T-helper 2 cell treated with Interferon-gamma antibody and Interleukin-4, amounts not matched to agents 5 μg/mL and 100 μg/mL, for 36 hours (primary cell): ENCODE measurements around the gene RTEL1.
"Not testable (repeated sequence)": the region's sequence is repeated elsewhere in the genome, so short reads cannot be mapped to it uniquely, and the experiment has no call there.

Source experiments
- DNase-seq: peaks from one replicate; pipeline ENCODE4 v3.0.0; 2021; ENCODE audit warnings: low spot score
- H3K27ac Mint-ChIP-seq: one replicate; pipeline ENCODE4 v1.8.0; 2021; ENCODE audit warnings: mild to moderate bottlenecking, mixed read lengths
- H3K27me3 Mint-ChIP-seq: one replicate; pipeline ENCODE4 v1.8.0; 2021; ENCODE audit warnings: low read depth, mixed read lengths
- H3K36me3 Mint-ChIP-seq: one replicate; pipeline ENCODE4 v1.8.0; 2021; ENCODE audit warnings: low read depth, mixed read lengths
- H3K4me1 Mint-ChIP-seq: one replicate; pipeline ENCODE4 v1.8.0; 2021; ENCODE audit warnings: low read depth, mixed read lengths
- H3K4me3 Mint-ChIP-seq: one replicate; pipeline ENCODE4 v1.8.0; 2022; ENCODE audit warnings: mild to moderate bottlenecking, moderate library complexity, mixed read lengths
- H3K9me3 Mint-ChIP-seq: one replicate; pipeline ENCODE4 v1.8.0; 2021; ENCODE audit warnings: mixed read lengths

Gene RTEL1

GRCh38 chr20:63661959-63662812, 4.1 kb downstream of the RTEL1 start:
- no peak for DNase-seq
- Mint-ChIP-seq H3K36me3 (peaks cover 13% of the 10 kb centered on the region), H3K27ac (no peak overlapping the region), H3K4me1 (peaks cover 11% of the 10 kb centered on the region), H3K4me3 (no peak overlapping the region), H3K9me3 (no peaks in the 10 kb centered on the region), H3K27me3 (no peaks in the 10 kb centered on the region)

GRCh38 chr20:63662813-63663189, 4.7 kb downstream of the RTEL1 start:
- Mint-ChIP-seq H3K9me3 (no peaks in the 10 kb centered on the region), H3K4me3 (no peak overlapping the region), H3K4me1 (peaks cover 11% of the 10 kb centered on the region), H3K36me3 (peaks cover 15% of the 10 kb centered on the region), H3K27me3 (no peaks in the 10 kb centered on the region), H3K27ac (no peak overlapping the region)
- no peak for DNase-seq

DNA sequence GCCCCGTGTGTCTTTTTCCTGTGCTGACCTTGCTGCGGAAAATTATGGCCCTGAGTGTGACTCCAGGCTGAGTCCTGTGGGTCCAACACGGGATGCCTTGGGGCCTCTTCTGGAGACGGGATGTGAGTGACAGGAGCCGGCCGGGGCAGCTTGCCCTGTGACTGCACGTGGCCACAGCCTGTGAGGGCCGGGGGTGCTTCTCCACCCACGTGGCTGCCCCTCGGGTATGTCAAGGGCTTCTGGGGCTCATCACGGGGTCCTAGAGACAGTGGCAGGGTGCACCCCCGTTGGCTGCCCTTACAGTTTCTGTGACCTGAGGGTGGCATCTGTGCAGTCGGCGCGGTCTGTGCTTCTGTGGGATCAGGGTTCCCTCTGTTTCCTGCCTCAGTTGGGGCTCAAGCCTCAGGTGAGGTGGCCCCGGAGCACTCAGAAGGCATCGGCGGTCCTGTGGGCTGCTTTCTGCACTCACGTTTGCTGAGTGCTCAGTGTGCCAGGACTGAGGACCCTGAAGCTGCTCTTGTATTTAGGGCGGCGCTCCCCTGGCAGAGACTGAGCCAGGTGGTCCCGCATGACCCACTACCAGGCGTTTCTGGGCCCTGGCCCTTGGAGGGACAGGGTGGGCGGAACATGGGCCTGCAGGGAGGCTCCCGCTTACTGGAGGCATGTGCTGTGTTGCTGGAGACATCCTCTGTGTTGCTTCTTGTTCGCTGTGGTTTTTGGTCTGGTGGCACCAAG, 5.4 kb downstream of the RTEL1 start:
- DNase-seq = no peak
- Mint-ChIP-seq H3K36me3 (peaks cover 17% of the 10 kb centered on the region), H3K4me3 (no peak overlapping the region), H3K4me1 (peaks cover 9% of the 10 kb centered on the region), H3K27me3 (no peaks in the 10 kb centered on the region), H3K9me3 (no peaks in the 10 kb centered on the region), H3K27ac (no peak overlapping the region)

DNA sequence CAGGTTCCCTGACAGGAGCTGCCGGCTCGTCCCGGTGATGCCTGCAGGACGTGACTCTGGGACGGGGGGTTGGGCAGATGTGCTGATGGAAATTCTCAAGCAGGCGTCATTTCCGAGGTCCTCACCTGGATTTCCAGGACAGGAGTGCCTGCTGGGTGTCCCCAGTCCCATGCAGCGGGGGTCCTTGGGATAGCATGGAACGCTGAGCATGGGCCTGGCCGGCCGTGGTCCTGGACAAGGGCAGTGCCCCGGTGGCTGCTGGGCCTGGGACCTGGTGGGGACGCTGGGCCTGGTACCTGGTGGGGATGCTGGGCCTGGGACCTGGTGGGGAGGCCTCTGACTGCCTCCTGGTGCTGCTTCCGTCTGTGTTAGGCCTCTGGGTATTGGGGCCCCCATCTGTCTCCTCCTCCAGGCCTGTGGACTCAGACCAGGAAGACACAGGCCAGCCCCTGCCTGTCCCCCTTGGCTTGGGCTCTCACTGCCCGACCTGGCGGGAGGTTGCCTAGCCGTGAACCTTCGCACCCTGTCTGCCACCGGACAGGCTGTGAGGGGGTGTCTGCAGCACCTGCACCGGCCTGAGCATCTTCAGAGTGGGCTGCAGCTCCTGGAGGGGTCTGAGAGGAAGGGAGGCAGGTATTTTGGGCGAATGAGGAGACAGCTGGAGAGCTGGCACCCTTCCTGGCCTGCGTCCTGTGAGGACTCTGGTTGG, 6.2 kb downstream of the RTEL1 start:
- Mint-ChIP-seq H3K36me3 (peaks cover 22% of the 10 kb centered on the region), H3K4me3 (no peak overlapping the region), H3K27ac (no peak overlapping the region), H3K4me1 (peaks cover 5% of the 10 kb centered on the region), H3K27me3 (no peaks in the 10 kb centered on the region), H3K9me3 (no peaks in the 10 kb centered on the region)
- DNase-seq = no peak

DNA sequence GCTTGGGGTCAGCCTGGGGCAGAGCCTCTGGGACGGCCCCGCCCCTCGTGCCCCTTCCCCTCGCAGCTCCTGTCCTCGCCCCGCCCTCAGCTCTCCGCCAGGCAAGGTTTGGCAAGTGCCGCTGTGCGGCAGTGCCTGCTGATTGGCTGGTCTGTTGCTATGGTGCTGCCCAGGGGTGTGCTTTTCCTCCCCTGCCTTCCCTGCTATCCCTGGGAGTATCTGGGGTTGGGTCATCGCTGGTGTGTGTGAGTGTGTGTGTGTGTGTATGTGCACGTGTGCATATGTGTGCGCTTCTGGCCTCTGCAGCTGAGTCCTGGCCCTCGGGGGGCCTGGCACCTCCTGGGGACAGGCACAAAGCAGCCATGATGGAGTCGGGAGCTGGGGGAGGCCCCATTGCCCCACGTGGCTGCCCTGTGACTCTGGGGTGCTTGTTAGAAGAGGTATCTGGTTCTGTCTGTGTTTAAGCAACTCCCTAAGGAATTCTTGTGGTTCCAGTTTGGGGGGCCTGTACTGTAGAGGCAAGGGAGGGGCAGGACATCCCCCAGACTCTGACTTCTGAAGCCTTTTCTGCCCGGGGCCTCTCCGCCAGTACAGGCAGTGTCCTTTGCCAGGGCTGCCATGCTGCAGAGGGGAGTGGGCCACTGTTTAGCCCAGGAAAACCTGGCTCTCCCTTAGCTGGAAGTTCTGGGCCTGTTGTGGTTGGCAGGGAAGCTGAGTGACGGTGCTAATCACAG, 6.9 kb downstream of the RTEL1 start:
- H3K27me3 Mint-ChIP-seq = no peaks in the 10 kb centered on the region
- peaks cover under 1% of the 10 kb centered on the region for H3K4me1 Mint-ChIP-seq
- no peak overlapping the region for H3K4me3 Mint-ChIP-seq
- H3K36me3 Mint-ChIP-seq = peaks cover 22% of the 10 kb centered on the region
- no peak for DNase-seq
- no peaks in the 10 kb centered on the region for H3K9me3 Mint-ChIP-seq
- H3K27ac Mint-ChIP-seq = no peak overlapping the region

- H3K27ac Mint-ChIP-seq = no peak overlapping the region
- peaks cover 24% of the 10 kb centered on the region for H3K36me3 Mint-ChIP-seq
- no peaks in the 10 kb centered on the region for H3K4me1 Mint-ChIP-seq
- H3K27me3 Mint-ChIP-seq = no peaks in the 10 kb centered on the region
- DNase-seq = no peak
- H3K9me3 Mint-ChIP-seq = no peaks in the 10 kb centered on the region
- H3K4me3 Mint-ChIP-seq = no peak overlapping the region
Observed at GRCh38 chr20:63665708-63666107, 7.6 kb downstream of the RTEL1 start.

DNA sequence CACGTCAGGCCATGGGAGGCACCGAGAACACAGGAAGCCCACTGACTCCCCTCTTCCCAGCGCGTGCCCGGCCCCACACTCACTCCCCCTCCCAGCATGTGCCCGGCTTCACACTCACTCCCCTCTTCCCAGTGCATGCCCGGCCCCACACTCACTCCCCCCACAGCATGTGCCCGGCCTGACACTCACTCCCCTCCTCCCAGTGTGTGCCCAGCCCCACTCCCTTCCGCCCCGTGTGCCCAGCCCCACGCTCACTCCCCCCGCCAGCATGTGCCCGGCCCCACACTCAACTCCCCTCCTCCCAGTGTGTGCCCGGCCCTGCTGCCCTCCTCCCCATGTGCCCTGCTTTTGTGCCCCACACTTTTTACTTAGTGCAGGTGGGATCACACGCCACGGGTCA, 9.7 kb downstream of the RTEL1 start:
- no peak for DNase-seq
- Mint-ChIP-seq H3K27me3 (no peaks in the 10 kb centered on the region), H3K4me1 (no peaks in the 10 kb centered on the region), H3K4me3 (no peak overlapping the region), H3K27ac (no peak overlapping the region), H3K36me3 (peaks cover 18% of the 10 kb centered on the region), H3K9me3 (no peaks in the 10 kb centered on the region)

GRCh38 chr20:63668351-63668750, 10.2 kb downstream of the RTEL1 start:
- Mint-ChIP-seq H3K4me1 (no peaks in the 10 kb centered on the region), H3K27ac (no peak overlapping the region), H3K4me3 (no peak overlapping the region), H3K27me3 (no peaks in the 10 kb centered on the region), H3K9me3 (no peaks in the 10 kb centered on the region), H3K36me3 (peaks cover 18% of the 10 kb centered on the region)
- DNase-seq = no peak

DNA sequence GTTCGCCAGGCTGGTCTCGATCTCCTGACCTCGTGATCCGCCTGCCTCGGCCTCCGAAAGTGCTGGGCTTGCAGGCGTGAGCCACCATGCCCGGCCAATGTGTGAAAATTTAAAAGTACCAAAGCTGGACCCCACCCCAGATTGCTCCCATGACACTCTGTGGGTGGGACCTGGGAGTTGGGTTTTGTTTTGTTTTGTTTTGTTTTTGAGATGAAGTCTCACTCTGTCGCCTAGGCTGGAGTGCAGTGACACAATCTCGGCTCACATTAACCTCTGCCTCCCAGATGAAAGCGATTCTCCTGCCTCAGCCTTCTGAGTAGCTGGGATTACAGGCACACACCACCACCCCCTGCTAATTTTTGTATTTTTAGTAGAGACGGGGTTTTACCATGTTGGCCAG, 13.6 kb downstream of the RTEL1 start:
- H3K36me3 Mint-ChIP-seq = peaks cover 27% of the 10 kb centered on the region
- not testable (repeated sequence) for H3K9me3 Mint-ChIP-seq, H3K27me3 Mint-ChIP-seq, H3K4me3 Mint-ChIP-seq, H3K27ac Mint-ChIP-seq, H3K4me1 Mint-ChIP-seq, DNase-seq

- Mint-ChIP-seq H3K27ac (no peak overlapping the region), H3K36me3 (peaks cover 21% of the 10 kb centered on the region), H3K9me3 (no peaks in the 10 kb centered on the region), H3K4me3 (no peak overlapping the region), H3K27me3 (no peaks in the 10 kb centered on the region), H3K4me1 (no peaks in the 10 kb centered on the region)
- no peak for DNase-seq
Observed at GRCh38 chr20:63672666-63673065, 14.6 kb downstream of the RTEL1 start.

- no peaks in the 10 kb centered on the region for H3K4me1 Mint-ChIP-seq
- no peaks in the 10 kb centered on the region for H3K9me3 Mint-ChIP-seq
Observed at GRCh38 chr20:63673951-63674350, 15.8 kb downstream of the RTEL1 start.

GRCh38 chr20:63675681-63676368, 17.7 kb downstream of the RTEL1 start:
- no peaks in the 10 kb centered on the region for H3K27me3 Mint-ChIP-seq
- no peak for DNase-seq
- H3K36me3 Mint-ChIP-seq = peaks cover 11% of the 10 kb centered on the region
- H3K4me1 Mint-ChIP-seq = no peaks in the 10 kb centered on the region
- H3K27ac Mint-ChIP-seq = no peak overlapping the region
- H3K4me3 Mint-ChIP-seq = no peak overlapping the region
- H3K9me3 Mint-ChIP-seq = no peaks in the 10 kb centered on the region

More at GRCh38 chr20:63673951-63674350, 15.8 kb downstream of the RTEL1 start:
- no peak for DNase-seq
- peaks cover 16% of the 10 kb centered on the region for H3K36me3 Mint-ChIP-seq
- no peak overlapping the region for H3K27ac Mint-ChIP-seq
- H3K27me3 Mint-ChIP-seq = no peaks in the 10 kb centered on the region
- H3K4me3 Mint-ChIP-seq = no peak overlapping the region

- H3K4me1 Mint-ChIP-seq = no peaks in the 10 kb centered on the region
- no peak overlapping the region for H3K27ac Mint-ChIP-seq
- DNase-seq = no peak
- no peaks in the 10 kb centered on the region for H3K27me3 Mint-ChIP-seq
- H3K4me3 Mint-ChIP-seq = no peak overlapping the region
- no peaks in the 10 kb centered on the region for H3K9me3 Mint-ChIP-seq
- peaks cover 11% of the 10 kb centered on the region for H3K36me3 Mint-ChIP-seq
Observed at GRCh38 chr20:63678071-63678470, 20.0 kb downstream of the RTEL1 start.
